Activated T-cell treated with anti-CD3 and anti-CD28 coated beads for 1 hour (primary cell): ENCODE measurements around the gene PRR4.

Source experiments
- DNase-seq: peaks from one replicate; pipeline ENCODE4 v3.0.0-alpha.2; 2020; ENCODE audit warnings: low read depth

The PRR4 gene

GRCh38 chr12:10849425-10849878, at the start of gene PRR4:
Gene PRR4 (minus strand): TSS chr12:10849475. CDS start chr12:10849437, 38 bp downstream.
- no peak for DNase-seq

- DNase-seq = no peak
Observed at GRCh38 chr12:10896854-10897253, 47.6 kb upstream of the PRR4 start.

- no peak for DNase-seq
Observed at GRCh38 chr12:10891937-10892336, 42.7 kb upstream of the PRR4 start.

GRCh38 chr12:10889226-10889625, 40.0 kb upstream of the PRR4 start:
- no peak for DNase-seq

GRCh38 chr12:10884086-10884725, 34.9 kb upstream of the PRR4 start, which contains the start of gene PRH1:
Gene PRH1 (minus strand): TSS chr12:10884255. CDS start chr12:10884217, 38 bp downstream.
- DNase-seq = no peak

GRCh38 chr12:10873378-10873777, 24.1 kb upstream of the PRR4 start:
- no peak for DNase-seq

GRCh38 chr12:10867381-10867780, 18.1 kb upstream of the PRR4 start:
- no peak for DNase-seq

GRCh38 chr12:10863512-10864218, 14.4 kb upstream of the PRR4 start:
- DNase-seq = no peak

- no peak for DNase-seq
Observed at GRCh38 chr12:10861366-10861765, 12.1 kb upstream of the PRR4 start.

- no peak for DNase-seq
Observed at GRCh38 chr12:10855807-10856206, 6.5 kb upstream of the PRR4 start.

- no peak for DNase-seq
Observed at GRCh38 chr12:10853776-10854175, 4.5 kb upstream of the PRR4 start.

GRCh38 chr12:10851243-10851858, 2.1 kb upstream of the PRR4 start:
- no peak for DNase-seq

GRCh38 chr12:10847744-10848143, 1.5 kb downstream of the PRR4 start:
- no peak for DNase-seq

GRCh38 chr12:10842862-10843261, 6.4 kb downstream of the PRR4 start:
- DNase-seq = no peak

- DNase-seq = no peak
Observed at GRCh38 chr12:10838461-10838860, 10.8 kb downstream of the PRR4 start.

GRCh38 chr12:10829994-10830393, 19.3 kb downstream of the PRR4 start:
- DNase-seq = no peak

GRCh38 chr12:10826258-10826657, 23.0 kb downstream of the PRR4 start, which contains the start of gene TAS2R10:
Gene TAS2R10 (minus strand): TSS chr12:10826358. CDS start chr12:10826269, 89 bp downstream.
- no peak for DNase-seq

GRCh38 chr12:10824957-10825356, 24.3 kb downstream of the PRR4 start:
- no peak for DNase-seq

- no peak for DNase-seq
Observed at GRCh38 chr12:10811883-10812536, 37.3 kb downstream of the PRR4 start.

GRCh38 chr12:10810068-10810467, 39.2 kb downstream of the PRR4 start, which contains the start of gene TAS2R9:
Gene TAS2R9 (minus strand): TSS chr12:10810168. CDS start chr12:10810075, 93 bp downstream.
- no peak for DNase-seq

GRCh38 chr12:10807186-10807585, 42.1 kb downstream of the PRR4 start, which contains the start of gene TAS2R8:
Gene TAS2R8 (minus strand): TSS chr12:10807286. CDS start chr12:10806980, 306 bp downstream.
- no peak for DNase-seq

GRCh38 chr12:10802587-10802986, 46.7 kb downstream of the PRR4 start, which contains the start of gene TAS2R7:
Gene TAS2R7 (minus strand): TSS chr12:10802627. CDS start chr12:10802570, 57 bp downstream.
- DNase-seq = no peak
